ENCODE measurements around the gene KLHL3.

The KLHL3 gene

GRCh38 chr5:137738947-137739346, 3.1 kb upstream of the KLHL3 start (continued):
- TF ChIP-seq ZBTB10 (tag by site-specific recombination; IDR thresholded peaks at IDR 0.05) (no peak), REPIN1 (tag by site-specific recombination; IDR thresholded peaks at IDR 0.05; ENCODE audit: low read depth) (no peak), SALL2 (tag by site-specific recombination; IDR thresholded peaks at IDR 0.05; ENCODE audit: borderline replicate concordance) (no peak)

GRCh38 chr5:137737349-137738131, 1.7 kb upstream of the KLHL3 start:
- CTCF ChIA-PET = interaction anchor here (0.6 to 10.2 kb wide), 6 partner anchors 10 to 108 kb away, joined by 3 to 201 read pairs (median 6); no protein-coding TSS in a partner anchor
- POLR2A ChIA-PET = interaction anchor here (1.8 kb wide), 1 partner anchor 16 kb away, joined by 5 read pairs; the partner anchor contains the start of gene HNRNPA0
- H3K4me1 ChIP-seq (ENCODE audit: control insufficient read depth, insufficient read depth, low read length) = 0 out of 2 replicates have a peak, but pooled peaks cover 6% of the 10 kb centered on the region
- H3K9me3 ChIP-seq (ENCODE audit: control insufficient read depth, insufficient read depth, low read depth, low read length) = no peaks in the 10 kb centered on the region
- no peaks in the 10 kb centered on the region for H3K36me3 ChIP-seq (ENCODE audit: control insufficient read depth in 2 of 2, insufficient read depth in 1 of 2, low read length in 2 of 2)
- no peak overlapping the region for H3K4me3 ChIP-seq (ENCODE audit: low read depth, low read length)
- TF ChIP-seq ZNF223 (tag by site-specific recombination; IDR thresholded peaks at IDR 0.05) = no peak
- TF ChIP-seq GFI1B (tag by site-specific recombination; IDR thresholded peaks at IDR 0.05) = no peak
- TF ChIP-seq ZNF280C (tag by site-specific recombination; IDR thresholded peaks at IDR 0.05) = no peak
- no peak for TF ChIP-seq ZNF354C (tag by site-specific recombination; IDR thresholded peaks at IDR 0.05; ENCODE audit: borderline replicate concordance, low read depth)
- TF ChIP-seq ZSCAN23 (tag by site-specific recombination; IDR thresholded peaks at IDR 0.05) = no peak
- TF ChIP-seq ZNF157 (tag by site-specific recombination; IDR thresholded peaks at IDR 0.05) = no peak
- TF ChIP-seq GLIS1 (tag by site-specific recombination; IDR thresholded peaks at IDR 0.05) = no peak
- no peak for TF ChIP-seq ZEB2 (tag by site-specific recombination; IDR thresholded peaks at IDR 0.05)
- no peak for TF ChIP-seq ZNF292 (tag by site-specific recombination; IDR thresholded peaks at IDR 0.05; ENCODE audit: borderline replicate concordance, low read depth)
- no peak for TF ChIP-seq INSM2 (tag by site-specific recombination; IDR thresholded peaks at IDR 0.05)
- TF ChIP-seq HOXA7 (CRISPR knock-in tag; IDR thresholded peaks at IDR 0.05; ENCODE audit: borderline replicate concordance) = no peak
- no peak for TF ChIP-seq OSR2 (tag by site-specific recombination; IDR thresholded peaks at IDR 0.05)
- no peak for TF ChIP-seq ZNF366 (tag by site-specific recombination; conservative IDR thresholded peaks at IDR 0.05)
- TF ChIP-seq ZNF311 (tag by site-specific recombination; IDR thresholded peaks at IDR 0.05; ENCODE audit: borderline replicate concordance) = no peak
- TF ChIP-seq ZBTB26 (tag by site-specific recombination; optimal IDR thresholded peaks at IDR 0.05) = no peak
- TF ChIP-seq ZNF449 (tag by site-specific recombination; IDR thresholded peaks at IDR 0.05) = no peak
- H3K27ac ChIP-seq (ENCODE audit: extremely low read depth, low read depth, low read length) = no peak overlapping the region
